Heart right ventricle (tissue), 16 donors: Measurements from ENCODE around the gene PDE1C. TPM values are rescaled to one million over a fixed set of nuclear protein-coding genes. Genes with fewer than 3 reads are reported as not detected.
A peak's percentile ranks its signal among the peaks of the same experiment; 100 is the strongest.

Experiments used
- ATAC-seq, 8 donors: fragments of 200-7000 bp; cut with Tn5 transposase; one replicate each; pipeline ENCODE4 v1.9.1; 2020; ENCODE audit warnings: mild to moderate bottlenecking in 8 of 8, moderate library complexity in 8 of 8, moderate number of reproducible peaks in 1 of 8
- DNase-seq, 2 donors: peaks; one replicate each; pipeline ENCODE4 v3.0.0-alpha.2; 2020
- H3K27ac ChIP-seq, 10 donors: fragments of 200-600 bp; sonication (generic) in 2 of 10; one replicate each; pipeline versions ENCODE4 v1.5.0 to v1.8.0; 2020 to 2022; ENCODE audit warnings: mild to moderate bottlenecking in 3 of 10
- H3K27me3 ChIP-seq, 7 donors: fragments of 200-600 bp; one replicate each; pipeline ENCODE4 v1.8.0; 2021 to 2022; ENCODE audit warnings: mild to moderate bottlenecking in 2 of 7
- H3K36me3 ChIP-seq, 9 donors: fragments of 200-600 bp; sonication (generic) in 1 of 9; one replicate each; pipeline versions ENCODE4 v1.5.0 to v1.8.0; 2020 to 2022; ENCODE audit warnings: mild to moderate bottlenecking in 2 of 9
- H3K4me1 ChIP-seq, 9 donors: fragments of 200-600 bp; sonication (generic) in 1 of 9; one replicate each; pipeline versions ENCODE4 v1.5.0 to v1.8.0; 2020 to 2022; ENCODE audit warnings: mild to moderate bottlenecking in 4 of 9
- H3K4me3 ChIP-seq, 10 donors: fragments of 200-600 bp; sonication (generic) in 2 of 10; one replicate each; pipeline versions ENCODE4 v1.5.0 to v1.8.0; 2020 to 2022; ENCODE audit warnings: mild to moderate bottlenecking in 7 of 10, moderate library complexity in 2 of 10
- H3K9me3 ChIP-seq, 11 donors: fragments of 200-600 bp in 10 of 11; sonication (generic) in 2 of 11; one replicate each; pipeline versions ENCODE4 v1.5.0 to v1.8.0; 2013 to 2022; ENCODE audit warnings: mild to moderate bottlenecking in 2 of 11, control low read depth in 1 of 11, moderate library complexity in 1 of 11
- WGBS, 2 donors: extraction: QIAGEN DNeasy Blood & Tissue Kit; methylation state at CpG; one replicate each; pipeline ENCODE4 v1.1.7; 2013; ENCODE audit warnings: inconsistent platforms in 1 of 2; 5-methylcytosine and 5-hydroxymethylcytosine counted together
- intact Hi-C, 10 donors: fragments of 100-400 bp; cut with DNase I; formaldehyde crosslinking; loops; one replicate each; pipeline versions ENCODE4 v1.11.1 to v1.14.2; 2022
- polyA plus RNA-seq, 2 donors: library from polyadenylated mRNA; stranded (reverse); fragments of 200-250 nt; gene quantifications; one replicate each; pipeline ENCODE4 v1.2.3, GENCODE V29; 2013
- total RNA-seq, 10 donors: library from RNA; stranded (reverse); fragmentation: NEBNext Ultra II Directional in 3 of 10; extraction: Animal tissue kit (Norgen Biotek cat#: 25700) in 3 of 10; gene quantifications; one replicate each; pipeline versions ENCODE4 v1.2.1 to v1.2.4, GENCODE V29; 2021 to 2023
- TF ChIP-seq, protein P1 (sequence below), 9 donors: fragments of 200-600 bp; sonication (generic) in 2 of 9; IDR thresholded peaks; one replicate each; pipeline versions ENCODE4 v1.5.0 to v1.8.0; 2021 to 2022; ENCODE audit warnings: antibody characterized with exemption in 9 of 9, mild to moderate bottlenecking in 5 of 9, moderate library complexity in 1 of 9
- donor health status: Arrhythmogenic right ventricular cardiomyopathy.
- donor health status: ischemic (EF 13 %, LVEDD 7.1; RV severe dilation, severe dysfunction).
- donor health status: healthy with polysubstance abuse.
- donor health status: DM: no; HTN: yes; CAD: no.
- donor health status: DM: no; HTN: no; CAD: no.
- donor health status: ischemic (EF 25% LVEDD 6.9; RV normal size, moderate dysfunction).
- donor health status: ischemic (EF 25% LVEDD 5.7; RV mildly dilated, moderate dysfunction).
- donor health status: healthy.
- donor health status: DM: yes; HTN: yes; CAD: no.
- donor health status: Ischemic cardiomyopathy.
- donor health status: ischemic (EF 35%, LVEDD 5.7; RV mildly dilated, moderate dysfunction).
- donor health status: nonischemic (EF 11% LVEDD 7.7; RV severe dilation, severe dysfunction).
- donor health status: DM: yes; HTN: yes; CAD: no.
- donor health status: PGD.
- donor health status: ischemic (EF 29% LVEDD 5.4; RV normal size, mild dysfunction).
- donor health status: nonischemic (EF 23%, LVEDD 6.1; RV moderate dilation, normal function).

PDE1C gene
- total and polyA plus RNA-seq, 12 donors = 11.7 to 315 (median 175) TPM

DNA sequence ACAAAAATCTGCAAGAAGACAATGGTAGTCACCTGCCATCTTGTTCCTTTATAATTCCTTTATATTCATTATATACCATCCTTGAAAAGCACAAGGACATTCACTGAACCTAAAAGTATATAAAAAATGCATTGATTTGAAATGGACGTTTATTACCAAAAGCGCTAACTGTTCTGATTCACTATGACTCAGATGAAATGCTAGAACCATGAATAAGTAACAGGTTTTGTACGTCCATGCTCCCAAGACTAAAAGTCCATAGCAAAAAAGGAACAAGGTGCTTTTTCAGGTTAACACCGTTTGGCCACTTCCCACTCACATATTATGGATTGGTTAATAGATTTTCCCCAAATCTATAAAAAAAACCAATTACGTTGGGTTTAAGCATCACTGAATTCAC is 273.8 kb downstream of the PDE1C start:
- Histone ChIP-seq H3K27ac (no peak overlapping the region), H3K27me3 (peaks cover 0 to 2% (median 0%) of the 10 kb centered on the region in 7 donors), H3K36me3 (peaks cover 0 to 4% (median 0%) of the 10 kb centered on the region in 9 donors), H3K4me3 (no peak overlapping the region), H3K9me3 (peaks cover 0 to 3% (median 0%) of the 10 kb centered on the region in 11 donors), H3K4me1 (peaks cover 0 to 5% (median 0%) of the 10 kb centered on the region in 9 donors)
- TF ChIP-seq, protein P1, sequence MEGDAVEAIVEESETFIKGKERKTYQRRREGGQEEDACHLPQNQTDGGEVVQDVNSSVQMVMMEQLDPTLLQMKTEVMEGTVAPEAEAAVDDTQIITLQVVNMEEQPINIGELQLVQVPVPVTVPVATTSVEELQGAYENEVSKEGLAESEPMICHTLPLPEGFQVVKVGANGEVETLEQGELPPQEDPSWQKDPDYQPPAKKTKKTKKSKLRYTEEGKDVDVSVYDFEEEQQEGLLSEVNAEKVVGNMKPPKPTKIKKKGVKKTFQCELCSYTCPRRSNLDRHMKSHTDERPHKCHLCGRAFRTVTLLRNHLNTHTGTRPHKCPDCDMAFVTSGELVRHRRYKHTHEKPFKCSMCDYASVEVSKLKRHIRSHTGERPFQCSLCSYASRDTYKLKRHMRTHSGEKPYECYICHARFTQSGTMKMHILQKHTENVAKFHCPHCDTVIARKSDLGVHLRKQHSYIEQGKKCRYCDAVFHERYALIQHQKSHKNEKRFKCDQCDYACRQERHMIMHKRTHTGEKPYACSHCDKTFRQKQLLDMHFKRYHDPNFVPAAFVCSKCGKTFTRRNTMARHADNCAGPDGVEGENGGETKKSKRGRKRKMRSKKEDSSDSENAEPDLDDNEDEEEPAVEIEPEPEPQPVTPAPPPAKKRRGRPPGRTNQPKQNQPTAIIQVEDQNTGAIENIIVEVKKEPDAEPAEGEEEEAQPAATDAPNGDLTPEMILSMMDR (IDR thresholded peaks at IDR 0.05) = no peak
- 81 to 82% methylated on average over 5 of the region's 5 CpGs for WGBS, 2 donors
- intact Hi-C loops = no loop called here
- ATAC-seq (no peak), DNase-seq (no peak)

DNA sequence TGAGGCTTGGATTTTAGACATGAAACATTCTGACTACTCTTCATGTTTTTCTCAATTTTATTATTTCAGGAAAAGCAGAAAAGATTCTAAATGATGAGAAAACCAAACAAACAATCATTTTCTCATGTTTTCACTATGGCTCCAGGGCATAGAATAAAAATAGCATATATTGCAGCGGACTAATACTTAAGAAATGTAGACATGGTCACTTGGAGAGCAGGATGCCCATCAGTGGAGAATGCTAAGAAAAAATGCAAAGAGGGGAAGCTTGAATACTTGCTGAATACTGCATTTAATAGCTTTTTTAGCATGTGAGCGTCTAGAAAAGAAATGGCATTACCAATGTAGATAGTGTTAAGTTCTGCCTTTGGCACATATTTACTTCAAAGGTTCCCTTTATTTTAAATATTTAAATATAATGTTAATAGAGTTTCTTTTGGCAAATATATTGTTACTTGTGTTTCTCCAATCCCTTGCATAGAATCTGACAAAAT is 275.3 kb downstream of the PDE1C start:
- H3K27ac ChIP-seq = no peak overlapping the region
- TF ChIP-seq, protein P1 (IDR thresholded peaks at IDR 0.05) = no peak
- peaks cover 0 to 2% (median 0%) of the 10 kb centered on the region in 7 donors for H3K27me3 ChIP-seq
- no peak overlapping the region for H3K4me3 ChIP-seq
- peaks cover 0 to 9% (median 0%) of the 10 kb centered on the region in 9 donors for H3K36me3 ChIP-seq
- no peak for DNase-seq
- H3K9me3 ChIP-seq = no peaks in the 10 kb centered on the region
- ATAC-seq = no peak
- H3K4me1 ChIP-seq = no peaks in the 10 kb centered on the region
- intact Hi-C loops = no loop called here
- WGBS, 2 donors = 81 to 90% methylated on average over 2 of the region's 2 CpGs

- peak in 1 of 8 donors; percentile 17 for ATAC-seq
- Histone ChIP-seq H3K4me1 (peaks cover 0 to 6% (median 0%) of the 10 kb centered on the region in 9 donors), H3K36me3 (peaks cover 0 to 20% (median 0%) of the 10 kb centered on the region in 9 donors), H3K27me3 (peaks cover 0 to 2% (median 0%) of the 10 kb centered on the region in 7 donors), H3K27ac (no peak overlapping the region), H3K9me3 (no peaks in the 10 kb centered on the region), H3K4me3 (no peak overlapping the region)
- no peak for DNase-seq
- 73 to 81% methylated on average over 2 of the region's 2 CpGs for whole genome bisulfite sequencing, 2 donors
- intact Hi-C loops = no loop called here
- TF ChIP-seq, protein P1 (IDR thresholded peaks at IDR 0.05) = no peak
Measured at GRCh38 chr7:31791881-31792280, 278.3 kb downstream of the PDE1C start.

DNA sequence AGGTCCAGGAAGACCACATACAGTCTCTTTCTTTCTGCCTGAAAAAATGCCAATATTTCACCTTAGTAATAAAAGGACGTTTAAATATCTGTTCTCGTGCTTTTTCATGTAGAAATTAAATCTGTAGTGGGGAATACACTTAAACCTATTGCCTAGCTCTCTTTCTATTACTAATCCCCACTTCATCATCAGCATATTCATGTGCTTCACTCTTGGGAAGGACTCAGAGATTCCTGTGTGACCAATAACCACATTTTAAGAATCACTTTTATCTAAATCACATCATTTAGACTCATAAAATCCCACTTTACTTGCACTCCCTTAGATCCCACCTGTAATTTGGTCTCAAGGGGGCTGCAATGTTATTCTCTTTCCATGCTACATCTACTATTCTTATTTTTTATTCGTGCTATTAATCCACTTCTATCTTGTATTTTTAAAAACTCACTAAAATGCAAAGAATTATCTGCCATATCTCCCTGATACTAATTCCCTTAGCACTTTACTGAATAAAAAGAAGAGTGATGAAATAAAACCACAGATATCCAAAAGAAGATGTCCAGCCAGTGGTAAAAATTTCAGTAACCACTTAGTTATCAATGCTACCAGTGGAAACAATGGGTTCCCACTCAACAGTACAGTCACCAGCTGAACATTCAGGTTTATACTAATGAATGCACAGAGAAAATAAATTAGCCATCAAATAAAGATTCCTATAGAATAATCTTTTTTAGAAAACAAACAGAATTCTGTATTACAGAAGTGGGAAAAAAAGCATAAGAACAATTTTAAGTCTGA is 281.1 kb downstream of the PDE1C start:
- no peaks in the 10 kb centered on the region for H3K9me3 ChIP-seq
- H3K4me1 ChIP-seq = peaks cover 0 to 10% (median 0%) of the 10 kb centered on the region in 9 donors
- TF ChIP-seq, protein P1 (IDR thresholded peaks at IDR 0.05) = no peak
- ATAC-seq (no peak), DNase-seq (no peak)
- H3K27ac ChIP-seq = no peak overlapping the region
- H3K36me3 ChIP-seq = peaks cover 0 to 20% (median 0%) of the 10 kb centered on the region in 9 donors
- intact Hi-C loops = loop anchor here in 4 of 10 donors (10.0 kb wide), 4 partner anchors 246 to 416 kb away; no protein-coding TSS in a partner anchor
- H3K4me3 ChIP-seq = no peak overlapping the region
- WGBS, 2 donors = 67 to 69% methylated on average over 3 of the region's 3 CpGs
- no peaks in the 10 kb centered on the region for H3K27me3 ChIP-seq
